OCI-LY7 (cell line): ENCODE measurements around the gene ZNF609. TPM values are rescaled to one million over a fixed set of nuclear protein-coding genes. Genes with fewer than 3 reads are reported as not detected.

Experiments
- BruUV-seq: library from RNA; stranded (reverse); fragments of 400-500 nt; replicated peaks from 2 replicates; lab custom pipeline; 2021; lab: Mats Ljungman, UMichigan
- CTCF ChIA-PET: fragments of 300-600 bp; sonication (Branson Sonifier 250); formaldehyde crosslinking; loops from one replicate; lab custom pipeline; 2022; ENCODE audit warnings: antibody characterized with exemption; ENCODE audit not compliant: unreplicated experiment; lab: Charles Lee
- POLR2A ChIA-PET: fragments of 300-600 bp; sonication (Branson Sonifier 250); formaldehyde crosslinking; loops from one replicate; lab custom pipeline; 2022; ENCODE audit warnings: antibody characterized with exemption; lab: Charles Lee
- DNase-seq: peaks from one replicate; pipeline ENCODE4 v3.0.0-alpha.2; 2015; ENCODE audit warnings: low spot score
- H2AFZ ChIP-seq: fragments of 200-600 bp; sonication (generic), shearing (Covaris generic); 2 replicates; pipeline ENCODE4 v1.6.1; 2014; ENCODE audit warnings: mild to moderate bottlenecking, antibody characterized with exemption, low read length, moderate library complexity
- H3K27ac ChIP-seq: fragments of 200-600 bp; sonication (generic); 2 replicates; pipeline ENCODE4 v1.5.1; 2014; ENCODE audit warnings: mixed run types, low read depth, mild to moderate bottlenecking, moderate library complexity, low read length, inconsistent platforms; ENCODE audit not compliant: poor library complexity, severe bottlenecking
- H3K36me3 ChIP-seq: fragments of 200-600 bp; sonication (generic); 2 replicates; pipeline ENCODE4 v1.6.1; 2014; ENCODE audit warnings: mild to moderate bottlenecking, antibody characterized with exemption, low read length, moderate library complexity, mixed read lengths; ENCODE audit not compliant: insufficient read depth
- H3K4me1 ChIP-seq: fragments of 200-600 bp; sonication (generic); 2 replicates; pipeline ENCODE4 v1.5.1; 2014; ENCODE audit warnings: mild to moderate bottlenecking, low read length; ENCODE audit not compliant: insufficient read depth, poor library complexity, severe bottlenecking
- H3K4me2 ChIP-seq: fragments of 200-600 bp; sonication (generic); 2 replicates; pipeline ENCODE4 v1.6.1; 2014; ENCODE audit warnings: mild to moderate bottlenecking, low read length
- H3K4me3 ChIP-seq: fragments of 200-600 bp; sonication (generic); 2 replicates; pipeline ENCODE4 v1.5.1; 2014; ENCODE audit warnings: mild to moderate bottlenecking, low read depth, low read length; ENCODE audit not compliant: poor library complexity, severe bottlenecking
- H3K79me2 ChIP-seq: fragments of 200-600 bp; sonication (generic); 2 replicates; pipeline ENCODE4 v1.6.1; 2016; ENCODE audit warnings: low read depth, mild to moderate bottlenecking, low read length, moderate library complexity, mixed read lengths; ENCODE audit not compliant: insufficient read depth
- H3K9me2 ChIP-seq: fragments of 200-600 bp; sonication (generic); 2 replicates; pipeline ENCODE4 v1.6.1; 2016; ENCODE audit warnings: mild to moderate bottlenecking, low read length, mixed read lengths; ENCODE audit not compliant: insufficient read depth
- H3K9me3 ChIP-seq: fragments of 200-600 bp; sonication (generic); 2 replicates; pipeline ENCODE4 v1.6.1; 2014; ENCODE audit warnings: mild to moderate bottlenecking, mixed run types, low read length, mixed read lengths
- H4K20me1 ChIP-seq: fragments of 200-600 bp; sonication (generic); 2 replicates; pipeline ENCODE4 v1.6.1; 2014; ENCODE audit warnings: mild to moderate bottlenecking, antibody characterized with exemption, low read length, moderate library complexity, mixed read lengths; ENCODE audit not compliant: insufficient read depth
- CTCF ChIP-seq: fragments of 200-600 bp; sonication (generic); conservative IDR thresholded peaks from 2 replicates; pipeline ENCODE4 v1.5.1; 2014; ENCODE audit warnings: mild to moderate bottlenecking, antibody characterized with exemption, low read length, moderate library complexity, mixed read lengths
- EZH2phosphoT487 ChIP-seq: fragments of 200-600 bp; sonication (generic); IDR thresholded peaks from 2 replicates; pipeline ENCODE4 v1.6.1; 2018; ENCODE audit warnings: low read depth, borderline replicate concordance, mild to moderate bottlenecking, mixed run types, antibody characterized with exemption, low read length, moderate library complexity, mixed read lengths
- intact Hi-C: fragments of 100-400 bp; cut with micrococcal nuclease; formaldehyde crosslinking; loops from one replicate; pipeline ENCODE4 v1.10.0; 2022; ENCODE audit not compliant: unreplicated experiment
- total RNA-seq, 2 experiments: library from RNA; depleted of rRNA in 1 of 2; stranded (reverse); fragments of >200 nt in 1 of 2; shearing (Covaris generic) in 1 of 2; gene quantifications; 2 replicates each; pipeline ENCODE4 v1.2.3, GENCODE V29; 2014 to 2022

Gene ZNF609
- total RNA-seq, 2 experiments from 2014 or later = 17.2 to 35.1 TPM

GRCh38 chr15:64443747-64444621 is 16.4 kb upstream of the ZNF609 start:
- Histone ChIP-seq H3K4me3 (no peak overlapping the region), H4K20me1 (no peaks in the 10 kb centered on the region), H3K4me2 (no peak overlapping the region), H3K9me2 (no peaks in the 10 kb centered on the region), H3K9me3 (no peaks in the 10 kb centered on the region), H3K4me1 (peaks cover 8% of the 10 kb centered on the region), H3K27ac (no peak overlapping the region), H3K36me3 (peaks cover 18% of the 10 kb centered on the region), H2AFZ (no peak overlapping the region), H3K79me2 (no peaks in the 10 kb centered on the region)
- no peak for TF ChIP-seq CTCF
- ChIA-PET POLR2A (interaction anchor here (0.7 kb wide), 1 partner anchor 462 kb away, joined by 5 read pairs; no protein-coding TSS in a partner anchor), CTCF (no interaction called here)
- intact Hi-C loops = no loop called here
- no peak for DNase-seq
- BruUV-seq = no TSS peak

GRCh38 chr15:64444836-64445235 is 15.5 kb upstream of the ZNF609 start:
- H3K4me2 ChIP-seq = no peak overlapping the region
- CTCF ChIA-PET = no interaction called here
- no TSS peak for BruUV-seq

More at GRCh38 chr15:64444836-64445235, 15.5 kb upstream of the ZNF609 start:
- no peaks in the 10 kb centered on the region for H3K9me3 ChIP-seq
- no peaks in the 10 kb centered on the region for H3K9me2 ChIP-seq
- H3K36me3 ChIP-seq = peaks cover 18% of the 10 kb centered on the region
- no peaks in the 10 kb centered on the region for H4K20me1 ChIP-seq
- H3K27ac ChIP-seq = no peak overlapping the region
- DNase-seq = no peak
- peaks cover 8% of the 10 kb centered on the region for H3K4me1 ChIP-seq
- intact Hi-C loops = no loop called here
- TF ChIP-seq CTCF (no peak), EZH2phosphoT487 (no peak)
- no peak overlapping the region for H3K4me3 ChIP-seq
- POLR2A ChIA-PET = no interaction called here
- H2AFZ ChIP-seq = no peak overlapping the region
- no peaks in the 10 kb centered on the region for H3K79me2 ChIP-seq
